IPS-11a (cell line): ENCODE results near the gene CUL7.
A peak's percentile ranks its signal among the peaks of the same experiment; 100 is the strongest.
"Not testable (repeated sequence)": the region's sequence is repeated elsewhere in the genome, so short reads cannot be mapped to it uniquely, and the experiment has no call there.

Source experiments
- H3K4me3 ChIP-seq: one replicate; pipeline ENCODE4 v1.5.1; 2013; ENCODE audit warnings: low read depth, low read length, control low read depth

The CUL7 gene

GRCh38 chr6:43050981-43051380, 2.7 kb downstream of the CUL7 start:
- no peak overlapping the region for H3K4me3 ChIP-seq

DNA sequence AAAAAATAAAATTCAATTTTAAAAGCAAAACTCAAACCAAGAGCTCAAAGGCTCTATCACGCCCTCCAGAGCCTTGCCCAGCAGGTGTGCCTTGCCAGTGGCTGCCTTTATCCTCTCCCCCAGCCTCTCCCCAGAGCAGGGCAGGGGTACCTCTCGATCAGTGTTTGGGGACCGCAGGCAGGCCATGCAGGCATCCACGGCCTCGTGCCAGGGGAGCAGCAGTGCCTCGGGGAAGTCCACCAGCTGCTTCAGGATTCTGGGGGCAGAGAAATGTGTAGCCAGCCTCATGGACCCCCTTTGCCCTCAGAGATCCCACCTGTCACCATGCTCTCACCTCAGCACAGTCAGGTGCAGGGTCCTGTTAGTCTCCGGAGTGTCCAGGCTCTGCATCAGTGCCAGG, 5.7 kb downstream of the CUL7 start:
- no peak overlapping the region for H3K4me3 ChIP-seq

DNA sequence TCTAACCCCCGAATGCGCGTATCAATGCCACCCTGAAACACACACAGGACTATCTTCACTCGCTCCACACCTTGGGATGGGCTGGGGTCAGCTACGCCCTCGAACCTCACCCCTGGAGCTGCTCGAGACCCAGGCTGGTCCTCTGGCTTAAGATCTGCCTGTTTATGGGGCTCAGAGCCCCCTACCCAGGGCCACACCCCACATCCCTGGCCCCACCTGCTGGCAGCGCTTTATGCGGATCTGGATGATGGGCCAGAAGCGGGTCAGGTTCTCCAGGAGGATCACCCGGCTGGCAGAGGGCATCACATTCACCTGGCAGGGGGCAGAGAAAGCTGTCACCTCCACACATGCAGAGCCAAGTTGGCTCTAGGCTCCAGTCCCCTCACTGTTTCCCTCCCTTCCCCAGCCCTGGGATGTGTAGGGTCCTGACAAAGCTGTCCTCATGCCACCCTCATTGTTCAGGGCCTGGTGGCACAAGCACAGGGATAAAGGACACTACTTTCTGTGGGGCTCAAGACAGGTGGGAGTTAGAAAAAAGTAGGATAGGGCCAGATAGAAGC, 8.2 kb downstream of the CUL7 start:
- no peak overlapping the region for H3K4me3 ChIP-seq

GRCh38 chr6:43043310-43043709, 10.3 kb downstream of the CUL7 start:
- no peak overlapping the region for H3K4me3 ChIP-seq

- not testable (repeated sequence) for H3K4me3 ChIP-seq
Measured at GRCh38 chr6:43041475-43041874, 12.2 kb downstream of the CUL7 start.

DNA sequence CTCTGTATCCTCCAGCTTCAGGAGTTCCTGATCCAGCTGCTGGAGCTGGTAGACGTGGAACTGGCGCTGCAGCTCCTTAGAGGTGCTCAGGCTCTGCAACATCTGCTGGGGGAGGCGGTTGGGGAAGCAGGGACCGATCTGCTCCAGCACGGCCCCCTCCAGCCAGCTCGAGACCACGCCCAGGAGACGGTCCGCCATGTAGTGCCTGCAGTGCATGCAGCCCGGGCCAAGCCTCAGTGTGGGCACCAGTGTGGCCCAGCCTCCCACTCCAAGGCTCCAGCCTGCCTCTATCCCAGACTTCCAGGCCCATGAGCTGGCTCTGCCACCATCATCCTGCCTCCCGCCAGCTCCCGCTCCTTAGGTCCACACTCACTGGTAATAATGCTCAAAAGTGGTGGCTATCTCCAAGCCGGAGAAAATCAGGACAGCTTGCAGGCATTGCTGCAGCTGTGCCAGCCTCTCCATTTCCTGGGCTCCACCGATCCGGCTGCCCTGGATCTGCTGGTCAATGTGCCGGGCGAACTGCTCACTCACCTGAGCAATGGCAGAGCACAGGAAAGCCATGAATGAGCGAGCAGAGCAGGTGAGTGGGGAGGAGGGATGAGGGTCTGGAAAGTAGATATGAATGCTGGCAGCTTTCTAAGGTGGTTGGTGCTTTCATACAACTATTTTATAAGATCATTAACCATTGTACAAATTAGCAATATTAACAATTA, 13.0 kb downstream of the CUL7 start:
- no peak overlapping the region for H3K4me3 ChIP-seq

DNA sequence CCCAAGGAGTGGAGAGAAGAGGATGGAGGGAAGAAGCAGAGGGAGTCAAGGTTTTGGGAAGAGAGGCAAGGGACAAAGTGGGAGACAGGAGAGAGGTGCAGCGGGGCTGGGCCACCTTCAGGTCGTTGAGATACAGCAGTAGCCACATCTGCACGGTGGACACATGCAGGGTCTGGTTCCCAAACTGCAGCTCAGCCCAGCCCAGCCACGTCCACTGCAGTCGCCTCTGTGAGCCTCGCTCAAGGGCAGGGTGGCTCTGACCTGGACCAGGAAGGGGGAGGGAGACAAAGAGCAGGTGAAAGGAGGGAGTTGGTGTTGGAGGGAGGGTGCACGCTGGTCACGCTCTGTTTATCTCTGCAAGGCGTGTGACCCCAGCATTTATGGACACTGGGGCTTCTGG, 14.9 kb downstream of the CUL7 start:
- H3K4me3 ChIP-seq, result no peak overlapping the region

GRCh38 chr6:43037706-43038105, 15.9 kb downstream of the CUL7 start:
- H3K4me3 ChIP-seq, result no peak overlapping the region

- H3K4me3 ChIP-seq, result no peak overlapping the region
Measured at GRCh38 chr6:43037197-43037596, 16.5 kb downstream of the CUL7 start.

- no peak overlapping the region for H3K4me3 ChIP-seq
Measured at GRCh38 chr6:43036712-43037111, 16.9 kb downstream of the CUL7 start.

GRCh38 chr6:43035495-43036194, 18.0 kb downstream of the CUL7 start:
- H3K4me3 ChIP-seq, result no peak overlapping the region

GRCh38 chr6:43034190-43034525, 19.5 kb downstream of the CUL7 start:
- H3K4me3 ChIP-seq, result no peak overlapping the region

- no peak overlapping the region for H3K4me3 ChIP-seq
Measured at GRCh38 chr6:43033496-43034189, 20.0 kb downstream of the CUL7 start.

GRCh38 chr6:43032326-43032725, 21.3 kb downstream of the CUL7 start:
- no peak overlapping the region for H3K4me3 ChIP-seq

- H3K4me3 ChIP-seq, result no peak overlapping the region
Measured at GRCh38 chr6:43029120-43029519, 24.5 kb downstream of the CUL7 start.

DNA sequence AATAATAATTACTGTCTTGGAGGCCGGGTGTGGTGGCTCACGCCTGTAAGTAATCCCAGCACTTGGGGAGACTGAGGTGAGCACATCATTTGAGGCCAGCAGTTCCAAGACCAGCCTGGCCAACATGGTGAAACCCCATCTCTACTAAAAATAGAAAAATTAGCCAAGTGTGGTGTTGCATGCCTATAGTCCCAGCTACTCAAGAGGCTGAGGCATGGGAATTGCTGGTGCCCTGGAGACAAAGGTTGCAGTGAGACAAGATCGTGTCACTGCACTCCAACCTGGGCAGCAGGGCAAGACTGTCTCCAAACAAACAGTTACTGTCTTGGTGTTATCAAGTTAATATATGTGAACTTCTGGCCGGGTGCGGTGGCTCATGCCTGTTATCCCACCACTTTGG, 27.3 kb downstream of the CUL7 start:
- no peak overlapping the region for H3K4me3 ChIP-seq

DNA sequence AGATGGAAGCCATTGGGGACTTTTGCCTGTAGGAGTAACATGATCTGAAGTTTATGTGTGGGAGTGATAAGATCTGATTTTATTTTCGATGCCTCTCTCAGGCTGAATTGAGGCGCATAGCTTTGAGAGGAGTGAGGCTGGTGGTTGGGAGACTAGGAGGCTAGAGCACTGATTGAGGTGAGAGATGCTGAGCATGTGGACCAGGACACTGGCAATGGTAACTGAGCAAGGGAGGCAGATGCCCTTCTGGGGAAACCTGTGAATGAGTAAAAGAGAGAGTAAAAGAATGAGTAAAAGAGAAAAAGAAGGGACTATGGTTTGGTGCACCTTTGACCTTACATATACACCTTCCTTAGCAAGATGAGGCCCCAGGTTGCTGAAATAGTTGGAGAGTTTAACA, 29.2 kb downstream of the CUL7 start:
- no peak overlapping the region for H3K4me3 ChIP-seq

GRCh38 chr6:43021270-43022047, 32.2 kb downstream of the CUL7 start, which contains the start of gene RRP36:
TSS of gene RRP36 (plus strand) at chr6:43021623. CDS start at chr6:43021655, 32 bp downstream.
- H3K4me3 ChIP-seq, result peak within 1 kb of the TSS; percentile 99

- H3K4me3 ChIP-seq, result peak overlapping the region; percentile 99
Measured at GRCh38 chr6:43020847-43021246, 32.8 kb downstream of the CUL7 start.

GRCh38 chr6:43020052-43020705, 33.5 kb downstream of the CUL7 start:
- H3K4me3 ChIP-seq, result no peak overlapping the region
